ENCODE measurements around the gene DNAH12.

DNA sequence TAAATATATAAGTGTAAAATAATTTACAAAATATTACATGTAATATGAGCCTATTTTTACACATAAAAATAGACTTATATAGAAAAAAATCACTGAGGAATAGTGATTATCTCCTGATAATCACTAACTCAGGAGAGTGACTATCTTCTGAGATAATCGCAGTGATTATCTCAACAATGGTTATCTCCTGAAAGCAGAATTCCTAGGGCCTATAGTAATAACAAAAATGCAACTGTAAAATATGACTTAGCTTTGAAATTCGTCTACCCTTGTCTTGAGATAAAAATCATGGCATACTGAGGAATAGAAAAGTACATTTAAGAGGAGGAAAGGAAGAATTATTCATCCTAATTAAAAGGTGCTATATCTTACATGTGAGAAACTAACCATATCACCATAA lies 134.7 kb downstream of the DNAH12 start:
- TF ChIP-seq GATA3 (IDR thresholded peaks at IDR 0.05; ENCODE audit: low read depth, low read length) (no peak), GATA2 (IDR thresholded peaks at IDR 0.05; ENCODE audit: low read depth, low read length) (no peak)

All from SH-SY5Y (cell line).